GM21737 (cell line): Measurements from ENCODE around the gene MERTK.

Experiments used
- ATAC-seq: cut with Tn5 transposase; IDR thresholded peaks from one replicate; pipeline ENCODE4 v1.9.1; 2021; ENCODE audit warnings: mild to moderate bottlenecking, moderate library complexity; ENCODE audit not compliant: unreplicated experiment

MERTK gene

DNA sequence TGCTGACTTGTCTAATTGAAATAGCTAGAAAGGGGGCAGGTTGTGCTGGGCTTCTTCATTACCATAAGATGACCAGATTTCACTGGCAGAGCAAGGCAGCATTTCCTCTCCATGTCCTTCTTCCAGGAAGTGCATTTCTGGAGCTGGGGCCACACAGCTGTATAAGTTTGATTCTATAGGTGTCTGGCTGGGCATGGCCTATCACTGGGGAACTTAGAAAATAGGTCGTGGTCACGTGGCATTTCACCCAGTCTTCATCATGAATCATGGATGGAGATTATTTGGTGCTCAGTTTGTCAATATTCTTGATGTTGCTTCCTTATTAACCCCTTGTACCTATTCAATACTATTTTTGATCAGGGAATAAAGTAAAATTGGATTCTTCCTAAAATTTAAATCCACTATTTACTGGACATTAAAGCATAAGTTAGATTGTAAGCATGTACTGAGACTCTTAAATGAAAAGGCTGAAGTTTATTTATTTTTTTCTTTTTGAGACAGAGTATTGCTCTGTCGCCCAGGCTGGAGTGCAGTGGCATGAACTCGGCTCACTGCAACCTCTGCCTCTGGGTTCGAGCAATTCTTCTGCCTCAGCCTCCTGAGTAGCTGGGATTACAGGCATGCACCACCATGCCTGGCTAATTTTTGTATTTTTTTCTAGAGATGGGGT is 107.1 kb downstream of the MERTK start:
- no peak for ATAC-seq

DNA sequence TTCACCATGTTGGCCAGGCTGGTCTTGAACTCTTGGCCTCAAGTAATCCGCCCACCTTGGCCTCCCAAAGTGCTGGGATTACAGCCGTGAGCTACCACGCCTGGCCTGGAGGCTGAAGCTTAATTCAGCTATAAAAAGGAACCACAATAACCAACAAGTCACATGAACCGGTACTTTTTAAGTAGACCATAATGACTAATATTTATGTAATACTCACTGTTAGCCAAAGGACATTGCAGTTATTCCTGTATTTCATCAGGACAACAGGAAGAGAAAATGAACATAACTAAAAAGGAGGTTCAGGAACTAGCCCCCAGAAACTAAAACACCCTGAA is 107.6 kb downstream of the MERTK start:
- ATAC-seq, result no peak

DNA sequence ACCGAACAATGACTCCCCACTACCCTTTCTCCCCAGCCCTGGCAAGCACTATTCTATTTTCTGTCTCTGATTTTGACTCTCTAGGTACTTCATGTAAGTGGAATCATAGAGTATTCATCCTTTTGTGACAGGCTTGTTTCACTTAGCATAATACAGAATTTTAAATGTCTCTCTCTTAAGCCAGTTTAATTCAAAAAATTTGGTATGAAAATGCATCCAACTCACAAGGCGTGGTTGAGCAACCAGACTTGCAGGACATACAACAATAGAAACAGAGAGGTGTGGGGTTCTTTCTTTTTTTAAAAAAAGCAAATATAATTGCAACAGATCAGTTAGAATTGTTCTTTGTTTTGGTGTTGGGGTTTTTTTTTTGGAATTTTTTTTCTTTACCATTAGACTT is 109.1 kb downstream of the MERTK start:
- ATAC-seq, result no peak

DNA sequence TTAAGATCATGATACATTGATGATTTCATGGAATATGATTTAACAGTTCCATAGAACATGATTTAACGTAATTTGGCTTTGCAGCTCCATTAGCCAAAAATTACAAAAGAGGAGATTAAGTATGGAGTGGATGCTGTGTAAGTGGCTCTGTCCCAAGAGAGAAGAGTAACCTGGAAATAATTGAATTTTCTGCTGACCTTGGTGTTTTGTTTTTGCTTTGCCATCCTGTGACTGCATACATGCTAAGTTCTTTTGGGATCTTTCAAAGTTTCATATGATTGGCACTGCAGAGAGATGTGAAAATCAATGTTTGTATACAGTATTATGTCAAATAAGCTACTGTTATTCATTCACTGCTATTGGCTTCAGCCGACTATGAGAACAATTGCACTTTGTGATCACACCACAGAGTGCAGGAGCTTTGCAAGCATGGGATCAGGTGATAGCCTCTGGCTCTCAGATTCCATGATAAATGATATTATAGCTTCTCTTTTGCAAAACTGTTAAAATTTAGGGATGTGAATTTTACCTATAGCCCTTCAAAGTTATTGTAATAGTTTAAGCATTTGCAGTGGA is 110.6 kb downstream of the MERTK start:
- no peak for ATAC-seq

DNA sequence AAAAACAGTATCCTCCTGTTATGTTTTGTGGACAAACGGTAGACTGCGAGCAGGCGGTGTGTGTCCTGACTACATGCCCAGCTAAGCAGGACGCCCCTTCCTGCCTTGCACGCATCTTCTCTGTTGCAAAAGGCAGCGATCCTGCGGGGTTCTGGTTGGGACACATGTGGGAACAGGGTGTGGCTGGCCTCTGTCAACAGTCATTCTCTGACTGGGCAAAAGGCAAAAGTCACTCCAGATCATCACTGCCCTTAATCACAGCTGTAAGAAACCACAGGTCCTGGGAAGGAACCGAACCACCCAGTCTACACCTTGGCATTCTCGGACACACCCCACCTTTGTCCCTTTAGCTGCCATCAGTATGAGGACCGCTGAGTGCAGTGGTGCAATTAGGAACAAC is 112.3 kb downstream of the MERTK start:
- ATAC-seq, result no peak

DNA sequence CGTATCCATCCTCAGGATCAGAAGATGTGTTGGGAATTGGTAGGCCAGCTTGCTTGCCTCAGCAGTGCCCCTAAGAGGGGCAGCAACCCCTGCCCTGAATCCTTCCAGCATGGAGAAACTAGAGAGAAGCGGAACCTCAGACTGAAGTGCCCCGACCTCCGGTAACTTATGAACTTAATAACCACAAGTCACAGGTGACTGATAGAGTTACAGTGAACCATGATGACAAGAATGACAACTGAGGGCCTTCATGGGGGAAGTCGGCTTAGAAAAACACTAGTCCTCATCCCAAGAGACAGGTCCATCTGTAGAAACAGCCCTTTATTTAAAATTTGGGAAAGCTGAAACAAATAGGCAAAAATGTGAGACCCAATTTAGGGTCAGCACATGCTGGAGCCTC is 114.1 kb downstream of the MERTK start:
- ATAC-seq, result no peak

DNA sequence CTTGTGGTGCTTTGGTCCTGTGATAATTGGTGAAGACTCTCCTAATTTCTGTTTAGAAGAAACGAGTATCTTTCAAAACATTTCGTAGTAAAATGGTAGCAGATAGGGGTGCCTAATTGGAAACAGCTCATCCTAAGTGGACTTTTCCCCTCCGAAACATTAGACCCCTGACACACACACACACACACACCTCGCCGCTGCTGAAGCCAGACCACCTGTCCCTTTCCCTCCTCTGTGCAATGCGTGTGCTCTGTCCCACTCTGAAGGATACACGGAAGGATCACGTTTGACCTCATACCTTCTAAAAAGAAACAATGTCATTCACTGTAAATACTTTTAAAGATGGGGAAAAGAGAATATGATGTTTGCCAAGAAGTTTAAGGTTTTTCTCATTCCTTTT is 120.4 kb downstream of the MERTK start:
- ATAC-seq, result no peak

DNA sequence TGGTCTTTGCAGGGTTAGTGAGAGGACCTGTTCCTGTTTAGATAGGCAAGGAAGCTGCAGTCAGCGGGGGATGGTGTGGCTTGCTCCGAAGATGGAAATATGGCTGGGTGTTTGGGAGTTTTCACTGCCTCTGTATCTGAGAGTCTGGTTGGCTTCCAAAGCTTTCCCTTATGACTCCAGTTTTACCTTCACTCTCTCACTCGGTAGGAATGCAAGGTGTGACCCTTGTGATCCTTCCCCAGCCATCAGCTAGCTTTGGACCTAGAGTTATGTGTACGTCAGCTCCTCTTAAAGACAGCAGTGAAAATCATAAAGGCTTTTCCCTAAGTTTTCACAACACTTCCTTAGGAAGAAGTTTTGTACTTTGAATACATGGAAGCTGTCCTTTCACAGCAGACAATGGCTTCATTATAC is 121.2 kb downstream of the MERTK start:
- no peak for ATAC-seq

DNA sequence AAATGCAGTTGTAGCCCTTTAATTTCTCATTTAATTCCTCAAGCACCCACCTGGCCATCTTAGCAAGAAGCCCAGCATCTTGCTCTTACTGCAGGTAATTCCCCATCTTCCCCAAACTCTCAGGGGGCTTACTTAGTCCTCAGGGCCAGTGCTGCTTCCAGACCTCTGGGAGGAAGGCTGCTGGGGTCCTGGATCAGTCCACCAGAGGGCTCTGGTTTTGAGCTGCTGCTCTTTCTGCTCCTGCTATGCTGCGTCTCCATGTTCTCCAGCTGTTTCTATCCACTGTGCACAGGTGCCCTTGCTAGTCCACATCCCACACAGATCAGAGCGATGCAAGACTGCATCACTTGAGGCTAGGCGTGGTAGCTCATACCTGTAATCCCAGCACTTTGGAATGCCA is 122.2 kb downstream of the MERTK start:
- ATAC-seq, result no peak

DNA sequence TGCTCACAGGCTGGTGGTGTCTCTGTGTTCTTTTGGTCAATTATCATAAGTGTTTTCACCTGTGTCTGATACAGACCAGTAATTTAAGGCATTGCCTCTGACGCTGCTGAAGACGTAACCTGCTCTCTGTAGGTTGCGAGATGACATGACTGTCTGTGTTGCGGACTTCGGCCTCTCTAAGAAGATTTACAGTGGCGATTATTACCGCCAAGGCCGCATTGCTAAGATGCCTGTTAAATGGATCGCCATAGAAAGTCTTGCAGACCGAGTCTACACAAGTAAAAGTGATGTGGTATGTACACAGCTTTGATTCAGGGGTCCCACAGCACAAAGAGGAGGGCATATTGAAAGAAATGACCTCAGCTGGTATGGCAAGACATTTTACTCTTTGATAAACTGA is 122.9 kb downstream of the MERTK start:
- ATAC-seq, result no peak

DNA sequence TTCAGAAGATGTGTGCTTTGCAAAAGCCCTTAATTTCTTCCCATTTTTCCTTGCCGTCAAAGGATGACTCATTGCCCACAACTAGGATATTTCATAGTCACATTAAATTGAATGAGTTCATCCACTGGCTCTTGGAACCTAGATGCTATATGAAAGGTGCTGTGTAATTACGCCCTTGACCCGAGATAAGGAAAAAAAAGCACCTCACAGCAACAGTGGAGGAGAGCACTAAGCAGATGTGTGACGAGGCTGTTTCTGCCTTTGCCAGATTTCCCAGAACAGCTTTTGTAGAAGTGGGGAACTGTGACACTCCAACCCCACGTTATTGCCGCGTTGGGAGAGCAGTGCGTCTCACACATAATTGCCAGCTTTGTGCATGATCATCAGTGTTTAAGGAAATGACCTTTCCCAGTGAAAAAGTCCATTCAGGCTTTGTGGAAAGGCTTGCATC is 123.4 kb downstream of the MERTK start:
- no peak for ATAC-seq

DNA sequence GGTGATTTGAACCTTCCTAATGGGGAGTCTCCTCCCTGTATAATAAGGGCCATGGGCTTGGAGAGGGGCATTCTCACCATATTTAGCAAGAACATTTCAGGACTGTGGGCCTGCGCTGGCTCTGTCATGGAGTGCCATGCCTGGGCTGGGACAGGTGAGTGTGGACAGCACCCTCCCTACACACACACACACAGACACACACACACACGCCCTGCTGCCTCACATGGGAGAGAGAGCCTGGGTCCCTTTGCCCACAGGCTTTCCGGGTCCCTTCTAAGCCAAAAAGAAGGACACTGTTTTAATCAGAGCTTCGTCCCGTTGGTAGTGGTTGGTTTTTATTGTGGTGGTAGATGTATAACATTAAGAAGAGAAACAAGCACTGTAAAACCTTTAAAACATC is 125.3 kb downstream of the MERTK start:
- no peak for ATAC-seq

DNA sequence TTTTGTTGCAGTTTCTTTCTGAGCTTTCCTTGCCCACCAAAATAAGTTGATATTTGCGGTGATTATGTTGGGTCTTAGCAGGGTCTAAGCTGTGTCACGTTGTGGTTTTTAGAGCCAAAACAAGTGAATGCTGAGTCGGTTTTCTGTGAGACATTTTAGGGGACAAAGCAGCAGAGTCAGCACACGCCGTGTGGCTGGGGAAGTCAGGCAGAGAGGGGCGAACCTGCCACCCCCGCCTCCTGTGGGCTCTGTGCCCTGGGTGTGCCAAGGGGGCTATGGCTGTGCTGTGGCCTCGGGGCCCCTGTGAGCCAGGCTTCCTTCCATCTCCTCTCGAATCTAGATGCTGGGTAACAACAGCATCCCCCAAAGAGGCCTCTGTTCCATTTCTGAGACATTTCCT is 125.8 kb downstream of the MERTK start:
- ATAC-seq, result no peak

DNA sequence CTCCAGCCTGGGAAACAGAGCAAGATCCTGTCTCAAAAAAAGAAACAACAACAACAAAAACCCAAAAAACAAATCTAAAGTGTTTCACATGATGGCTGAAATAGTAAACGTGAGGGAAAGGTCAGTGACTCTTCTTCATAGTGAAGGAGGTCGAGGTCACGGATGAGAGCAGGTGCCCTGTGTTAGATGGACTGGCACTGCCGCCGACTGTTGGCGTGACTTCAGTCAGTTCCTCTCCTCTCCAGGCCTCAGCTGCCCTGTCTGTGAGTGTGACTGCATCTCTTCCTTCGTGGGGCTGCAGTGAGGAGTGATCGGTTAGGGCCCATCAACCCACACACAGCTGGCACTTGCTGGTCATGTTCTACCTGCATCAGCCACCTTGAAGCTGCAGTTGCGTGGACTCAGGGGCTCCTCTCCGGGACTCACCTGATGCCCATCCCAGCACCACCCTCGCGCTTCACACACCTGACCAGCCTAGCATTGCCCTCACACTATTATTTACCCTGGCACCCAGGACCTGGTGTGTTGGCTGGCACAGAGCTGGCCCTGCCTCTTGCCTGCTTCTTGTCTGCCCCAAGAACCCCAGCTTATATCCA is 126.6 kb downstream of the MERTK start:
- no peak for ATAC-seq

DNA sequence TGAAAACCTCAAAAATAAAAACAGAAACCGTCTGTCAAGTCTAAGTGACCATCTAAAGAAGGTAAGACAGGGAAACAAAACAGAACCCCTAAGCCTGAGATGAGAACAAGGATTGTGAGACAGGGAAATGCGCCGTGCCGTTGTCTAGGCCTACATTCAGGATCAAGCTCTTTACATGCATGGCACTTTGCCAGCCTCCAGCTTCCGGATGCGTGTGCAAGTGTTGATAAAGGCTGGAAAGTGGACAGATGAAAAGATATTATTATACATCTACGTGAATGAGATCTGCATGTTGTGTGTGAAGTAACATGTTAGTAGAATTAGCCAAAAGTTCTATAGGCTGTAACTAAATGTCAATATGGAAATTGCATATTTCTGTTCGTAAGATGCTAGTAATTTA is 128.1 kb downstream of the MERTK start:
- ATAC-seq, result no peak

DNA sequence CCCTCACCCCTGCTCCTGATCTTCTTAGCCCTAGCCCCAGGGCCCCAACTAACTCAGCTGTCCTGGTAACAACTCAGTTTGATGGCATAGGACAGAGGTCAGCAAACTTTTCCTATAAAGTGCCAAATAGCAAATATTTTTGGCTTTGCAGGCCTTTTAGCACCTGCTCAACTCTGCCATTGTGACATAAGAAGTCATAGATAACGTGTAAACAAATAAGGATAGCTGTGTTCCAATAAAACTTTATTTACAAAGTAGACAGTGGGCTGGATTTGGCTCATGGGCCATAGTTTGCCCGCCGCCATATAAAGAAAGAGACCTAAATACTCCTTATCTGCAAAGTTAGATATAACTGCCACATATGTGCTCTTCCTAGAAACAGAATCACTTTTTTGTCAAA is 129.4 kb downstream of the MERTK start:
- ATAC-seq, result no peak

DNA sequence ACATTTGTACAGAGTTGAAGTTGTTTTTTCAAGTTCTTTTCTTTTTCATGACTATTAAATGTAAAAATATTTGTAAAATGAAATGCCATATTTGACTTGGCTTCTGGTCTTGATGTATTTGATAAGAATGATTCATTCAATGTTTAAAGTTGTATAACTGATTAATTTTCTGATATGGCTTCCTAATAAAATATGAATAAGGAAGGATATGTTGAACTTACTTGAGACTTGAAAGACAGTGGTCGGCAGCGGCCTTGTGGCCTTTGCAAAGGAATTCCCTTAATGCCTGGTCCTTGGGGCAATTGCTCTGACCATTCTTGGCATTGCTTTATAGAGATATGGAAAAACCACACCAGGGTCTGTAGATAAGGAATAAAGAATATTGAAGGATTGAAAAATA is 130.8 kb downstream of the MERTK start:
- no peak for ATAC-seq

DNA sequence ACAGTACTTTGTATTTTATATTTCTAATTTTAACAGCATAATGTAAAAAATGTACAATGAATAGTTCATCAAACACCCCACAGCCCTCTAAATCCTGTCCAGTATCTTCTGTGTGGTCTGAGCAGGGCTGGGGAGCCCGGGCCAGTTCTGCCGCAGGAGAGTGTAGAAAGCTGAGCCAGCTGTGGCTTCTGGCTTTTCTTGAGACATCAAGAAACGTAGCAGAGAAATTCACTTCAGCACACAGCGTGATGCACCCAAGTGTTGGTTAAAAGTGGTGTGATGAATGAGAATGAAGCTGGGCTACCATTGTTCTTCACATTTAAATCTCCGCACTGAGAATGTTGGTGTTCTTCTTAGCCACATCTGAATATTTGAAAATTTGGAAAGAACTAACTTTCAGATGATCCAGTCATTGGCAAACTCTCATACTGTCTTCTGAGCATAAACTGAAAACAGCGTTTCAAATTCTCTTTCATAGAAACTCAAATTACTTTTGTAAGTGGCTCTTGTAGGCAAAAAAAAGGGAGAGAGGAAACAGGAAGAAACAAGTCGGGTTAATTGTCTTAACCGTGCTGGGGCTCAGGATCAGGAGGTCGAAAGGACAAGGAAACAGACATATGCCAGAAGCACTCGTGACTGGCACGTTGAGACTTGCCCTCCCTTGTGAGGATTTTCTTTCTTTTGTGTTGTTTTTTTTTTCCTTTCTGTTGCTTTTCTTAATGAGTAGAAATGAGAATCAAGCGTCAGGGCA is 133.2 kb downstream of the MERTK start:
- no peak for ATAC-seq

DNA sequence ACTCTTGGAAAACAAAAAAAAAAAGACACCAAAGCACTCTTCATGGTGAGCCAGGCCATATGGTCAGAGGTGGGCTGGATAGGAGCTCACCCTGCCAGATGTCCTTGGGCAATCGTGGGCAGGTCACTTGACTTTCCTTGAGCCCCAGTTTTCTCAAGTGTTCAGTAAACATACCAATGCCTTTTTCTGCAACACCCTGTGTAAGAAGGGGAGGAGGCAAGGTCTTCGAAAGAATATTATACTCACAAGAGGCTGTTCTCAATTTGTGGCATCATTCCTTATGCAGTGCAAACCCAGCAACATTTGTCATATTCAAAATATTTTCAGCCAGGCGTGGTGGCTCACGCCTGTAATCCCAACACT is 133.8 kb downstream of the MERTK start:
- ATAC-seq, result no peak

DNA sequence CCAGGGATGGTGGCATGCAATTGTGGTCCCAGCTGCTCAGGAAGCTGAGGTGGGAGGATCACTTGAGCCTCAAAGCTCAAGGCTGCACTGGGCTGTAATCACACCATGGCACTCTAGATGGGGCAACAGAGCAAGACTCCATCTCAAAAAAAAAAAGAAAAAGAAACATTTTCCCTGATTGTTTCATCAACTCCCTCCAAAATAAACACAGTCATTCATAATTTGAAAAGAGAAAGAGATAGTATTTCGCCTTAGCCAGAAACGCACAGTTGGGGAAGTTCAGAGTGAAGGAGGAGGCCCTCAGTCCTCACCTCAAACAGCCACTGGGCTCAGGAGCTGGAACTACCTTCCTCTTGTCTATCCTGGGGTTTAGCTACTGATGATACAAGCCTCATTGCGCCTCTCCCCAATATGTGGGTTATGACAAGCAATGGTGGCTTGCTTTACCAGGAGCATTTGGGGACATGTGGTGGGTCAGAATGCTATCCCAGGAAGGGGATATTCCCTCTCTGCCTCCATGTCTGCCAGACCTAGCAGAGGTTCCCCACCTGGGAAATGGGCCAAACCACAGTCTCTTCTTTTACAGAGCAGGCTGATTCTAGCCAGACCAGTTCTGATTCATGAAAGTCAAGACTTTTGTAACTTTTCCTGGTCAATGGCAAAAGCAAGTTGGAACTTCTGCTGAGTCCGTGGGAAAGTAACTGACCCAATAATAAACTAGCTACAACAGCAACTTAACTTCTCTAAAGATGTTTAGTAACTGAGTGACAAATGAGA is 134.5 kb downstream of the MERTK start:
- ATAC-seq, result no peak

DNA sequence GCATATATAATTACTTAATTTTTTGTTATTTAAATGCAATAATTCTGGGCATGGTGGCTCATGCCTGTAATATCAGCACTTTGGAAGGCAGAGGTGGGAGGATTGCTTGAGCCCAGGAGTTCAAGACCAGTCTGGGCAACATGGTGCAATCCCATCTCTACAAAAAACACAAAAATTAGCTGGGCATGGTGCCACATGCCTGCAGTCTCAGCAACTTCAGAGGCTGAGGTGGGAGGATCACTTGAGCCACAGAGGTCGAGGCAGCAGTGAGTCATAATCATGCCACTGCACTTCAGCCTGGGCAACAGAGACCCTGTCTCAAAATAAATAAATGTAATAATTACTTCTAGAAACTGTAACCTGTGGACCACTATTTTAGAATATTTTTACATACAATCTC is 135.2 kb downstream of the MERTK start:
- no peak for ATAC-seq
